Measurements from ENCODE around the gene LGALS12.
"Not testable (repeated sequence)": the region's sequence is repeated elsewhere in the genome, so short reads cannot be mapped to it uniquely, and the experiment has no call there.

Gene LGALS12

DNA sequence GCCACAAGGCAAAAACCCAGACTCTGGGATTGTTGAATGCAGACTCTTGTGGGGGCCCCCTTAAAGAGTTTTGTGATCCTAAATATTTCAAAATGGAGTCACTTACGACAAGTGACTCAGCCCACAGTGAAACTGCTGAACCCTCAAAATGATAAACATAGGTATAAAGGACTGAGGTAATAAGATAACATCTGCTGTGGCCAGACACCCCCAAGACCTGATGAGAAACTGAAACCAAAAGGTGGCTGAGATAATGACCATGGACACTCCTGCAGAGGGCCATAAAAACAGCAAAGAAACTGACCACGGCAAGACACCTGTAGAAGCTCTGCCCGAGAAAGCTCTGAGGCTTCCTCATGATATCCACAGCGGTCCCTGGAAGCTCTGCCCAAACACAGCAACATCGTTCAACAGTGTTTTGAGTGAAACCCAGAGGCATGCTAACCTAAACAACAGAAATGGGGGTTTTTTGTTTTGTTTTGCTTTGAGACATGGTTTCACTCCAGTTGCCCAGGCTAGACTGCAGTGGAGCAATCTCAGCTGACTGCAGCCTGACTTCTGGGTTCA lies 29.1 kb downstream of the LGALS12 start:
- DNase-seq, result no peak

DNA sequence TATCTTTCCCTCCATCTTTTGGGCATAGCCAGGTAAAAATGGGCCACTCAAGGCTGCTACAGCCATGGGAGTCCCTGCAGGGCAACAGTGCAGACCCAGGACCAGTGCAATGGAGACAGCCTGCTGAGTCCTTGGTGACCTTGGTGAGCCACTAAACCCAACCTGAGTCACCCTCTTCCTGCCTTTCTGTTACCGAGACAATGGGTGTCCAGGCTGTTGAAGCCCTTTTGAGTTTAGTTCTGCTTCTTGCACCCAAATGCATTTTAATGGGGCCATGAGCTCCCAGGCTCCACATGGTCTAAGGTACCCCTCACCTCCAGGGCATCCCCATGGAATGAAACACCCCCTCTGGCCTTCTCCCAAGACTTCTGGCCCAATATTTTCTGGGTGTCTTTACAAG lies 29.9 kb downstream of the LGALS12 start:
- DNase-seq, result no peak

DNA sequence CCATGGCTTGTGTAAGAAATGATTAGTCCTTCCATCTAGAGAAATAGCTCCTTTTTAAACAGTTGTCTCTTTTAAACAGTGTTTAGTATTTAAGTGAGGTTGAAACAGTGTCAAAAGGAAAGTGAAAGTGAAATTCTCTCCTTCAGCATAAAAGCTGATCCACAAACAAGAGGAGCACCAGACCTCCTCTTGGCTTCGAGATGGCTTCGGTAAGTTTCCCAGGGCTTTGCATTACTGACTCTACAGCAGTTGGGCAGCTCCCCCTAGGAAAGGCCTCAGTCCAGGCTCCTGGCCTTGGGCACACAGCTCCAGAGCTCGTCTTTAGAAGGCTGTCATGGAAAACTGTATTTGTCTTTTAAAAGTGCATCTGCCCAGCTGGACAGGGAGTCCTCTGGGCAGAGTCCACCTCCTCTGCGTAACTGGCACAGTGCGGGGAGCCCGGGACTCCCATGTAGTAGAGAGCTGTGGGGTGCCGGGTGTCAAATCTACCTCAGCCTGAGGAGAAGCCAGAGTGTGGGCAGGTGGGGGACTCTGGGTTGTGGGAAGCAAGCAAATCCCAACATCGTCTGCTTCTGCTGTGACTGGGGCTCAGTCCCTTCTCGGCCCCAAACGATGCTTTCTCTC lies 30.9 kb downstream of the LGALS12 start, which contains the start of gene PLAAT4:
Gene PLAAT4 (plus strand): TSS at position 140 of the 624 bp plus-strand sequence. CDS start 61 bp downstream, at position 201.
- DNase-seq, result peak; percentile 48

DNA sequence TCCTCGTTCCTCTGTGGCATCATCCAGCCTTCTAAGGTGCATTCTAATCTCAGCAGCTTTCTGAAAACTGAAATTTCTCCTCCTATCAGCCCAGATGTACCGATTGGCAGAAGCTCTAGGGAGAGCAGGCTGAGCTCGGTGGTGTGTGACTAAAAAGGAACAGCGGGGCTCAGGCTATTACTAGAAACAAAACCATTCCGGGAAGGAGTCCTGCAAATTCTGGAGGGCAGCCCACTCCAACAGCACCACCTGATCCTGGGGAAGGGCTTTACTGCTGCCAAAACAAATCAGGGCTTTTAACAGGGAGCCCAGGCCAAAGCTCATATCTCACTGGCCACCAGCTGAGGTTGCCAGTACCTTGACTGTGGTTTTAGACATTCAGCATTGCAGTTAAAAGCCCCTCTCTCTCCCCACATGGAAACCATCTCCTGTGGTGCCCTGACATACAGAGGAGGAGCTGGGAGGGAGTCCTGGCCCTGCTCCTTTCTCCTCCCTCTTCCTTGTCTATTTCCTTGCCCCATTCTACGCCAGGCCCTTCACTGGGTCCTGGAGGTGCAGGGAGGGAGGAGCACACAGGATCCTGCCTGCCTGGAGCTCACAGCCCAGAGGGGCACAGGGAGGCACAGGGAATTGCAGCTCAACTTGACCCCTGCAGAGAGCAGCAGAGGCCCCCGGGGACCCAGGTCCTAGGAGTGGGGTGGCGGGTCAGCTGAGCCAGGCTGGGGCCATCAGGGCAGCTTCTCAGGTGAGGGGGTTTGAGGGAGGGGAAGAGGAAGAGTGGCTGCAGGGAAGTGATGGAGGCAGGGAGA lies 31.6 kb downstream of the LGALS12 start:
- DNase-seq, result no peak

DNA sequence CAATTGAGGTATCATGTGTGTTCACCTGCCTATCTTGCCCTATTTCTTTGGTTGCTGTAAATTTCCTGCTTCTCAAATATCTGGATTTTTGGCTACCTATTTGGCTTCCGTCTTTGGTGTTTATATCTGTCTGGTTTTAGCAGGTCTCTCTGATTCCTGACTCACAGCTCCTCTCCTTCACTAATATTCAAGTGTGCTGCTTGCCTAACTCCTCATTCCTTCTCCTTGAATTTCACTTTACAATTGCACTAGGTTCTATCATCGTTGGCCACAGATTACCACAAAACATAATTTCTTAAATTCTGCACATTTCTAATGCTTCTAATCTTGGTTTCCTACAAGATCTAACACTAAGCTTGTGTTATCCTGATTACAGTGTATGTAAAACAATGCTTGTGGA lies 36.6 kb downstream of the LGALS12 start:
- DNase-seq, result not testable (repeated sequence)

DNA sequence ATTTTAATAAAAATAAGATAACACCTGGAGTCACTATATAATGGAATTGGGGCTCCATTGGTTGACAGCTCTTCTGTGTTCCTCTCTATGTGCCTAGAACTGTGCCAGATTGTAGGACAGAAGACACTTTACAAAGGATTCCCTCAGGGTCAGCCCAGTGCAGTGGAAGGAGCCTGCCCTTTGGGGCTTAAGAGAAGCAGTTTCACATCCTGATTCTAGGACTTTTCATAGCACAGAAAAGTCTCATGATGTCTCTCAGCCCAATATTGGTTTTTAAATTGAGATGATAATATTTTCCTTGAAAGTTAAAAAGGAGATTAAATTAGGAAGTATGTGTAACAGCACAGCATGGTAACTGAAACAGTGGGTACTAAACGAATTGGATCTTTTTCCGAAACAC lies 37.8 kb downstream of the LGALS12 start:
- no peak for DNase-seq

GRCh38 chr11:63547061-63547460 lies 41.2 kb downstream of the LGALS12 start:
- no peak for DNase-seq

DNA sequence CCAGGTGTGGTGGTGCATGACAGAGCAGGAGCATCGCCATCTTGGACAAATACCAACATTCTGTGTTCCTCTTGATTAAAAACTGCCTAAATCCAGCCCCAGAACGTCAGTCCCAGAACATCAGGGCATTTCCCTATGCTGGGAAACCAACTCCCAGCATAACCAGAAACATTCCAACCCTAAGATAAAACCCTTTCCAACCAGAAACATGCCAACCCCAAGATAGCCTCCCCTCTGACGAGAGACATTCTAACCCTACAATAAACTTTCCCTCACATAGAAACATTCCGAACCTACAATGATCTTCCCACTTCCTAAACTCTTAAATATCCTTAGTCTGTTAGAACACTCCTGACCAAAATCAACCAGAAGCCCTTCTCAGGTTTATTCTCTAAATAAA lies 42.3 kb downstream of the LGALS12 start:
- no peak for DNase-seq

- no peak for DNase-seq
Measured at GRCh38 chr11:63549411-63549810, 43.5 kb downstream of the LGALS12 start.

- DNase-seq, result not testable (repeated sequence)
Measured at GRCh38 chr11:63550156-63550700, 44.3 kb downstream of the LGALS12 start.

GRCh38 chr11:63551091-63551888 lies 45.4 kb downstream of the LGALS12 start:
- no peak for DNase-seq

- DNase-seq, result no peak
Measured at GRCh38 chr11:63551889-63552266, 46.0 kb downstream of the LGALS12 start.

DNA sequence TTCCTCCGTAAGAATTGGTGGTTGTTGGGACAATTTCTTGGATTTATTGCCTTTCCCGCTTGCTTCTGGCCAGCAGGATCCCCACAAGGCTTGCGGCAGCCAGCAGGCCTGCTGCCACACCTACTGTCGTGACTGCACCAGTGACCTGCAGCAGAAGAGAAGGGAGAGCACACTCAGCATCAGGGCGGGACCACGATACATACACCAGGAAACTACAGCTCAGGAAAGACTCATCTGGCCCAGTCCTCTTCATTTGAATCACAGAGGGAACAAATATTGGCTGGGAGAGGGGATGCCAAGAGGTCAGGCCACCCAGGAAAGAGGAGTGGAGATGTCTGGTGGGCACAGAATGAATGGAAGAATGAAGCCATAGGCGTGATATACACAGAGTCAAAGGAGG lies 47.0 kb downstream of the LGALS12 start:
- no peak for DNase-seq

DNA sequence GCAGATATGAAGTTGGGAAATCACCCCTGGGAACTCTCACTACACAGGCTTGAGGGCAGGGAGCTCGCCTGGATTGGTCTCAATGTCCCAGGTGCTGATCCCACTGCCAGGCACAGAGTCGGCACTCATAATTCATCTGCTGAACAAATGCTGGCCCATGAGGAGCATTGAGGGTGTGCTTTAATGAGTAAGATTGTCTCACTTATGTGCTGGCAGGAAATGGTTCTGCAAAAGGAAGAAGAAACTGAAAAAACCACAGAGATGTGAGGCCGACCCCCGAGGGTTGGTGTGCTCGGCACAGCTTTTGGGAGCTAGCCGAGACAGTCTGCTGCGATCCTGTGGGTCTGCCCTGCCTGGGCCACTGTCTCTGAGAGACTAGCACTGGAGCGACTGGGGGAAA lies 47.9 kb downstream of the LGALS12 start:
- DNase-seq, result no peak

DNA sequence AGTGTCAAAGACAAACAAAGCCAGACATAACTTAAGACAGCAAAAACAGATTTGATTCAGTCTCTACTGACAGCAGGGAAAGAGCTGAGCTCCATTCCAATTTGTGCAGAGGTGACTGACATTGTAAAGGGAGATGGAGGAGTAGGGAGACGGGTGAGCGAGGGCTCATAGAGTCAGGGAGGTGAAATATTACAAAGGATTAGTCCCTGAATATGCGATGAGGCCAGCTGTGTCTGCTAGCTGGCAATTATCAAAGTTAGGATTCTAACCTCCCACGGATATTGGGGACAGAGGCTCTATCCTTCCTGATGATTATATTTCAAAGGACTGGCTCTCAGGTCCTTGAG lies 49.0 kb downstream of the LGALS12 start:
- no peak for DNase-seq

DNA sequence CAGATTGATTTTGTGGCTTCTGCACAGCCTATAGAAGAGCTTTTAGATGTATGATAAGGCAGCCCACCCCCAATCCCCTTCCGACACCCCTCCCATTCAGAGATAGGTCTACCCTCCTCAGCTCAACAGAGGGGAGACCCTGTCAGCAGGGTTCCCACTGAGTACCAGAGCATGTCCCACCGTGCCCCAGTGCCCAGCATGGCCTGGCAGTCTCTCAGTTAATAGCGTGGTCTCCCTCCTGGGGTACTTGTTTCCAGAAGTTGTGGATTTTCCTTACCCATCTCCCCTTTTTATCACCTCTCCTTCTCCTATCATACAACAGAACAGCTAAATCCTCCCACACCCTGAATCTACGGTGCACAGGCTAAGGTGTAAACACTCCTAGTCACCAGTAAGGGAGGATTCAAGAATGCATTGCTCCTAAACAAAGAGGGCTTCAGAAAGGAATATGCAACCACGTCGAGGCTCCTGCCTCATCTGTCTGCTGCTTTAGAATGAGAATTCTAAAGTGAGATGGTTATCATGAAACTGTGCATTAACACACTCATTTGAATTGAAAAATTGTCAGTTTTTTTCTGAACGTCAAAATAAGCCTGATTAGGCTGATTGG lies 50.6 kb downstream of the LGALS12 start:
- no peak for DNase-seq

DNA sequence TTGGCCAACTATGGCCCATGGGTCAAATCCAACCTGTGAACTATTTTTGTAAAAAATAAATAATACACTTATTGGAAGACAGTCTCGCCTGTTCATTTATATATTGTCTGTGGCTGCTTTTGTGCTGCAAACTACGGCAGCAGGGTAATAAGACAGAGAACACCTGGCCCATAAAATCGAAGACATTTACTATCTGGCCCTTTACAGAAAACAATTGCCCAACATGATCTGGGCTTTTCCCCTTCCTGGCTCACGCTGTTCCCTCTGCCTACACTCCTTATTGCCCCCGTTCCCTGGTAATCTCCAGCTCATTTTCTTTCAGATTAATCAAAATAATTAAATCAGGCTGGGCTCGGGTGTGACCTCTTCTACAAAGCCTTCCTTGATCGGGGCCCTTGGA lies 51.7 kb downstream of the LGALS12 start:
- no peak for DNase-seq

- DNase-seq, result no peak
Measured at GRCh38 chr11:63558459-63559157, 52.7 kb downstream of the LGALS12 start.

DNA sequence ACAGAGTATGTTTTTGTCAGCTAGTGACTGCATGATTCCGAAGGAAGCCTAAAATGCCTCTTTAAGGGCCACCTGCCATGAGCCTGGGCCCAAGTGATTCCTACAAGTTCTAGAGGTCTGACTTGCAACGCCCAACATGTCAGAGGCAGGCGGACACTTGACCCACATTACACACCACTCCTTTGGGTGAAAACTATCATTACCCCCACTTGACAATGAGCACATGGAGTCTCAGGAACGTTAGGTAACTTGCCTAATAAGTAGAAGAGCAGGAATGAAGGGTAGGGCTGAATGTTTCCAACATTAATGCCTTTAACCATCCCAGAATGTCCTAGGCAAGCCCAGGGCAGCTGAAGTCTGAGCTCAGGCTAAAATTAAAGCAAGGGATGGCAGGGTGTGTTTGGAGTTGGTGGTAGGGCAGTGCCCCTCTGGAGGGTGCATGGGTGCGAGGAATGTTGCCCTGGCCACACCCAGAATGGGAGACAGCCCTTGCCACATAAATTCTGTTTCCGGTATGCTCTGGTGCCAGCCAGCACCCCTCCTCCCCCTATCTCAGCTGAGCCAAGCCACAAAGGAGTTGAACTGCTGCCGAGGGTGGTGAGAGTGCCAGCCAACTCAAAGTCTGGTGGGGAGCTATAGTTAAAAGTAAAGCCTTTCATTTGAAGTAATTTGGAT lies 54.8 kb downstream of the LGALS12 start:
- no peak for DNase-seq

- DNase-seq, result no peak
Measured at GRCh38 chr11:63563201-63564055, 57.5 kb downstream of the LGALS12 start, which contains the start of gene PLAAT2. Gene PLAAT2 (minus strand): TSS chr11:63563379. CDS start chr11:63563324, 55 bp downstream.

Measured in DMS53 (cell line).